Cardiac fibroblast (primary cell): ENCODE data around the gene TMEFF1.

Source experiments
- DNase-seq, 2 donors: peaks; one replicate each; pipeline versions ENCODE4 v3.0.0 to v3.0.0-alpha.2; 2010; ENCODE audit warnings: low read depth in 2 of 2
- H3K4me3 ChIP-seq, 2 donors: replicated peaks in 1 of 2; 1 replicate in 1 of 2; 2 replicates in 1 of 2; pipeline ENCODE4 v1.5.1; 2011; ENCODE audit warnings: low read depth in 2 of 2, low read length in 2 of 2, mild to moderate bottlenecking in 2 of 2, moderate library complexity in 1 of 2
- TF ChIP-seq, protein P1 (sequence below): IDR thresholded peaks from one replicate; pipeline ENCODE4 v1.5.1; 2011; ENCODE audit warnings: low read depth, mild to moderate bottlenecking, low read length, inconsistent platforms

TMEFF1 gene

DNA sequence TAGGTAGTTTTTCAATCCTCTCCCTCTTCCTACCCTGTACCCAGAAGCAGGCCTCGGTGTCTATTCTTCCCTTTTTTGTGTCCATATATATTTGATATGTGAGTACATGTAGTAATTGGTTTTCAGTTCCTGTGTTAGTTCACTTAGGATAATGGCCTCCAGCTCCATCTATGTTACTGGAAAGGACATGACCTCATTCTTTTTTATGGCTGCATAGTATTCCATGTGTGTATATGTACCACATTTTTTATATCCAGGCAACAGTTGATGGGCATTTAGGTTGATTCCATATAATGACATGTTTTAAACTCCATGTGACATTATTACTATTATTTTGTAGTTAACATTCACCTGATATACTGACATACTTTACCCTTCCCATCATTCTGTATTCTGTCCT lies 154.0 kb downstream of the TMEFF1 start:
- TF ChIP-seq, protein P1, sequence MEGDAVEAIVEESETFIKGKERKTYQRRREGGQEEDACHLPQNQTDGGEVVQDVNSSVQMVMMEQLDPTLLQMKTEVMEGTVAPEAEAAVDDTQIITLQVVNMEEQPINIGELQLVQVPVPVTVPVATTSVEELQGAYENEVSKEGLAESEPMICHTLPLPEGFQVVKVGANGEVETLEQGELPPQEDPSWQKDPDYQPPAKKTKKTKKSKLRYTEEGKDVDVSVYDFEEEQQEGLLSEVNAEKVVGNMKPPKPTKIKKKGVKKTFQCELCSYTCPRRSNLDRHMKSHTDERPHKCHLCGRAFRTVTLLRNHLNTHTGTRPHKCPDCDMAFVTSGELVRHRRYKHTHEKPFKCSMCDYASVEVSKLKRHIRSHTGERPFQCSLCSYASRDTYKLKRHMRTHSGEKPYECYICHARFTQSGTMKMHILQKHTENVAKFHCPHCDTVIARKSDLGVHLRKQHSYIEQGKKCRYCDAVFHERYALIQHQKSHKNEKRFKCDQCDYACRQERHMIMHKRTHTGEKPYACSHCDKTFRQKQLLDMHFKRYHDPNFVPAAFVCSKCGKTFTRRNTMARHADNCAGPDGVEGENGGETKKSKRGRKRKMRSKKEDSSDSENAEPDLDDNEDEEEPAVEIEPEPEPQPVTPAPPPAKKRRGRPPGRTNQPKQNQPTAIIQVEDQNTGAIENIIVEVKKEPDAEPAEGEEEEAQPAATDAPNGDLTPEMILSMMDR = no peak
- DNase-seq = no peak
- no peak overlapping the region for H3K4me3 ChIP-seq
